CD4-positive, alpha-beta T cell treated with Interleukin-1 beta for 1 hour (primary cell): ENCODE data around the gene ANO8.

Experiments
- DNase-seq, 2 donors: peaks; one replicate each; pipeline ENCODE4 v3.0.0-alpha.2; 2020 to 2022

Gene ANO8

GRCh38 chr19:17341845-17342244 is 7.2 kb upstream of the ANO8 start:
- no peak for DNase-seq

- no peak for DNase-seq
Observed at GRCh38 chr19:17341386-17341785, 6.7 kb upstream of the ANO8 start.

- no peak for DNase-seq
Observed at GRCh38 chr19:17340871-17341357, 6.3 kb upstream of the ANO8 start.

- DNase-seq = no peak
Observed at GRCh38 chr19:17340302-17340870, 5.7 kb upstream of the ANO8 start.

- DNase-seq = peak; percentile 16 to 39
Observed at GRCh38 chr19:17339088-17339741, 4.6 kb upstream of the ANO8 start.

- DNase-seq = no peak
Observed at GRCh38 chr19:17338433-17339078, 3.9 kb upstream of the ANO8 start.

GRCh38 chr19:17337675-17338432 is 3.2 kb upstream of the ANO8 start:
- DNase-seq = peak in 1 of 2 donors; percentile 19

- DNase-seq = peak; percentile 97 to 98
Observed at GRCh38 chr19:17336872-17337674, 2.4 kb upstream of the ANO8 start, which contains the start of gene GTPBP3. TSS of gene GTPBP3 (plus strand) at chr19:17337553. CDS start at chr19:17337612, 59 bp downstream.

- DNase-seq = no peak
Observed at GRCh38 chr19:17335575-17335974, 920 bp upstream of the ANO8 start.

- peak; percentile 71 to 72 for DNase-seq
Observed at GRCh38 chr19:17333611-17334413, 843 bp downstream of the ANO8 start.

- peak; percentile 46 to 59 for DNase-seq
Observed at GRCh38 chr19:17332677-17333581, 1.7 kb downstream of the ANO8 start.

GRCh38 chr19:17332360-17332676 is 2.3 kb downstream of the ANO8 start:
- no peak for DNase-seq

- DNase-seq = no peak
Observed at GRCh38 chr19:17331045-17331558, 3.6 kb downstream of the ANO8 start.

- no peak for DNase-seq
Observed at GRCh38 chr19:17330262-17331044, 4.2 kb downstream of the ANO8 start.

GRCh38 chr19:17329366-17330261 is 5.0 kb downstream of the ANO8 start:
- no peak for DNase-seq

GRCh38 chr19:17328517-17329365 is 5.9 kb downstream of the ANO8 start:
- DNase-seq = peak; percentile 24 to 42
